GM12878 (cell line): ENCODE measurements around the gene MIEF1. TPM values are rescaled to one million over a fixed set of nuclear protein-coding genes. Genes with fewer than 3 reads are reported as not detected.

ENCODE experiments used
- ATAC-seq: fragments of 200-7000 bp; cut with Tn5 transposase; 3 replicates; pipeline ENCODE4 v1.9.1; 2020; ENCODE audit warnings: mild to moderate bottlenecking, moderate library complexity
- BruUV-seq: library from RNA; stranded (reverse); fragments of 400-500 nt; replicated peaks from 2 replicates; lab custom pipeline; 2021; lab: Mats Ljungman, UMichigan
- CTCF ChIA-PET: fragments of 300-600 bp; sonication (Branson Sonifier 250); formaldehyde crosslinking; extraction: SDS; loops from one replicate; lab custom pipeline; 2021; ENCODE audit warnings: inconsistent platforms; lab: Yijun Ruan, JAX
- POLR2A ChIA-PET: fragments of 350-600 bp; formaldehyde crosslinking; extraction: SDS; loops from one replicate; lab custom pipeline; 2021; ENCODE audit warnings: inconsistent platforms; lab: Charles Lee
- RAD21 ChIA-PET: fragments of 300-600 bp; sonication (Branson Sonifier 250); formaldehyde crosslinking; loops from one replicate; lab custom pipeline; 2023; ENCODE audit warnings: antibody characterized with exemption; ENCODE audit not compliant: unreplicated experiment; lab: Charles Lee
- SMC1A ChIA-PET: fragments of 300-600 bp; sonication (Branson Sonifier 250); formaldehyde crosslinking; loops from one replicate; lab custom pipeline; 2023; ENCODE audit not compliant: unreplicated experiment, uncharacterized antibody; lab: Charles Lee
- DNase-seq: peaks from one replicate; pipeline ENCODE4 v3.0.0-alpha.2; 2011; ENCODE audit warnings: low read depth, low spot score
- FAIRE-seq: peaks from 3 replicates; lab custom pipeline; 2011; peaks lifted over from hg19 to GRCh38; lab: Jason Lieb, UNC
- H2AFZ ChIP-seq: 2 replicates; pipeline ENCODE4 v1.6.0; 2011; ENCODE audit warnings: low read depth, low read length, control low read depth; ENCODE audit not compliant: control insufficient read depth
- H3K27ac ChIP-seq: 2 replicates; pipeline ENCODE4 v1.5.1; 2011; ENCODE audit warnings: control low read depth; ENCODE audit not compliant: control insufficient read depth, insufficient read depth
- H3K27me3 ChIP-seq, 2 experiments: replicated peaks in 1 of 2; 2 replicates each; pipeline versions ENCODE4 v1.6.0 to v1.6.1; 2011; ENCODE audit warnings: low read length in 1 of 2; ENCODE audit not compliant: control insufficient read depth in 2 of 2, insufficient read depth in 2 of 2
- H3K36me3 ChIP-seq, 2 experiments: 2 replicates each; pipeline ENCODE4 v1.5.1; 2011; ENCODE audit warnings: low read length in 1 of 2; ENCODE audit not compliant: control insufficient read depth in 2 of 2, insufficient read depth in 2 of 2
- H3K4me1 ChIP-seq: 2 replicates; pipeline ENCODE4 v1.6.1; 2011; ENCODE audit warnings: mild to moderate bottlenecking, low read length, moderate library complexity, mixed read lengths; ENCODE audit not compliant: control insufficient read depth, insufficient read depth
- H3K4me2 ChIP-seq: 2 replicates; pipeline ENCODE4 v1.6.0; 2011; ENCODE audit warnings: control low read depth; ENCODE audit not compliant: control insufficient read depth, insufficient read depth
- H3K4me3 ChIP-seq: fragments of 200-600 bp; sonication (generic); 2 replicates; pipeline ENCODE4 v1.5.1; 2016
- H3K79me2 ChIP-seq: 2 replicates; pipeline ENCODE4 v1.6.0; 2011; ENCODE audit warnings: low read length; ENCODE audit not compliant: control insufficient read depth, insufficient read depth
- H3K9ac ChIP-seq: 2 replicates; pipeline ENCODE4 v1.8.0; 2011; ENCODE audit warnings: low read length, control low read depth, mixed read lengths; ENCODE audit not compliant: control insufficient read depth, insufficient read depth
- H3K9me3 ChIP-seq: replicated peaks from 3 replicates; pipeline ENCODE4 v1.5.1; 2011; ENCODE audit warnings: mild to moderate bottlenecking, low read length; ENCODE audit not compliant: control insufficient read depth, insufficient read depth
- H4K20me1 ChIP-seq: 2 replicates; pipeline ENCODE4 v1.6.0; 2011; ENCODE audit not compliant: control insufficient read depth, insufficient read depth
- BCL11A ChIP-seq: IDR thresholded peaks from 2 replicates; pipeline ENCODE4 v1.6.1; 2011; ENCODE audit warnings: low read depth, low read length
- BMI1 ChIP-seq: fragments of 450-650 bp; IDR thresholded peaks from 2 replicates; pipeline ENCODE4 v1.6.1; 2016; ENCODE audit warnings: mild to moderate bottlenecking, moderate library complexity, borderline replicate concordance
- CEBPB ChIP-seq, 2 experiments: fragments of 150-350 bp in 1 of 2; IDR thresholded peaks; 2 replicates each; pipeline ENCODE4 v1.6.1; 2012 to 2014; ENCODE audit warnings: low read depth in 2 of 2, low read length in 2 of 2, borderline replicate concordance in 1 of 2, inconsistent platforms in 1 of 2
- CREB1 ChIP-seq: IDR thresholded peaks from 2 replicates; pipeline ENCODE4 v1.6.1; 2012; ENCODE audit warnings: low read depth, mild to moderate bottlenecking, inconsistent platforms
- HDGF ChIP-seq: fragments of 450-650 bp; IDR thresholded peaks from 2 replicates; pipeline ENCODE4 v1.6.1; 2016; ENCODE audit warnings: antibody characterized with exemption
- MTA3 ChIP-seq: IDR thresholded peaks from 2 replicates; pipeline ENCODE4 v1.6.1; 2012; ENCODE audit warnings: low read length, inconsistent platforms, borderline replicate concordance
- NR2C2 ChIP-seq: IDR thresholded peaks from 2 replicates; pipeline ENCODE4 v1.6.1; 2011; ENCODE audit warnings: borderline replicate concordance, low read depth; ENCODE audit not compliant: control insufficient read depth, insufficient read length
- RELA ChIP-seq: fragments of 450-650 bp; IDR thresholded peaks from 2 replicates; pipeline ENCODE4 v1.8.0; 2014; ENCODE audit warnings: borderline replicate concordance; ENCODE audit not compliant: partially characterized antibody
- SIX5 ChIP-seq: IDR thresholded peaks from 2 replicates; pipeline ENCODE4 v1.6.1; 2011; ENCODE audit warnings: mild to moderate bottlenecking, low read depth, low read length, moderate library complexity; ENCODE audit not compliant: severe bottlenecking
- SMARCA5 ChIP-seq: fragments of 450-650 bp; IDR thresholded peaks from 2 replicates; pipeline ENCODE4 v1.6.1; 2017; ENCODE audit warnings: mild to moderate bottlenecking
- ZBTB4 ChIP-seq: fragments of 450-650 bp; formaldehyde crosslinking; IDR thresholded peaks from 2 replicates; pipeline ENCODE4 v1.4.0; 2022; ENCODE audit warnings: mild to moderate bottlenecking, moderate library complexity
- ZNF207 ChIP-seq: fragments of 450-650 bp; IDR thresholded peaks from 2 replicates; pipeline ENCODE4 v1.6.1; 2014; ENCODE audit warnings: antibody characterized with exemption, mild to moderate bottlenecking, borderline replicate concordance
- WGBS: methylation state at CpG from one replicate; pipeline ENCODE4 v1.1.6; 2016; ENCODE audit warnings: low lambda C conversion rate; ENCODE audit not compliant: insufficient replicate concordance, insufficient coverage; ENCODE audit errors: missing lambda C conversion rate; 5-methylcytosine and 5-hydroxymethylcytosine counted together
- in situ Hi-C: fragments of 300-500 bp; cut with MboI; formaldehyde crosslinking; loops from 9 replicates; pipeline ENCODE4 v1.14.3; 2018; ENCODE audit warnings: mixed read lengths
- intact Hi-C: fragments of 100-400 bp; cut with micrococcal nuclease; formaldehyde crosslinking; loops from one replicate; pipeline ENCODE4 v1.14.2; 2022; ENCODE audit not compliant: unreplicated experiment
- polyA plus RNA-seq, 11 experiments: library from polyadenylated mRNA; depleted of rRNA in 4 of 11; unstranded in 6 of 11; stranded (reverse) in 5 of 11; fragments of >200 nt; fragmentation: Nextera tagmentation in 4 of 11; fragmentation: Illumina TruSeq in 1 of 11; extraction: Ambion mirVana in 4 of 11; extraction: Trizol in 1 of 11; gene quantifications; 1 replicate in 1 of 11; 2 replicates in 10 of 11; pipeline versions ENCODE4 v1.2.1 to v1.2.3, GENCODE V29; 2011 to 2016; ENCODE audit warnings: inconsistent platforms in 2 of 11, missing spikeins in 2 of 11, low read depth in 1 of 11
- total RNA-seq, 4 experiments: library from RNA; depleted of rRNA in 3 of 4; stranded (reverse); fragments of >200 nt in 3 of 4; fragmentation: Illumina TruSeq in 1 of 4; extraction: Trizol in 1 of 4; gene quantifications; 2 replicates each; pipeline versions ENCODE4 v1.2.1 to v1.2.3, GENCODE V29; 2013 to 2021
- TF ChIP-seq, protein P1 (sequence below): fragments of 450-650 bp; IDR thresholded peaks from 2 replicates; pipeline ENCODE4 v1.6.1; 2017; ENCODE audit warnings: borderline replicate concordance
- TF ChIP-seq, protein P2 (sequence below): fragments of 450-650 bp; IDR thresholded peaks from 2 replicates; pipeline ENCODE4 v1.6.1; 2017; ENCODE audit warnings: mild to moderate bottlenecking
- TF ChIP-seq, protein P3 (sequence below): IDR thresholded peaks from 2 replicates; pipeline ENCODE4 v1.6.1; 2012; ENCODE audit warnings: low read depth, low read length, improper control_type of control experiment

The MIEF1 gene
- total and polyA plus RNA-seq, 10 of the 15 experiments (the other 5 are each of a cell fraction or from before 2014, with no cell fraction given) = 12.4 to 52.3 (median 29.3) TPM

DNA sequence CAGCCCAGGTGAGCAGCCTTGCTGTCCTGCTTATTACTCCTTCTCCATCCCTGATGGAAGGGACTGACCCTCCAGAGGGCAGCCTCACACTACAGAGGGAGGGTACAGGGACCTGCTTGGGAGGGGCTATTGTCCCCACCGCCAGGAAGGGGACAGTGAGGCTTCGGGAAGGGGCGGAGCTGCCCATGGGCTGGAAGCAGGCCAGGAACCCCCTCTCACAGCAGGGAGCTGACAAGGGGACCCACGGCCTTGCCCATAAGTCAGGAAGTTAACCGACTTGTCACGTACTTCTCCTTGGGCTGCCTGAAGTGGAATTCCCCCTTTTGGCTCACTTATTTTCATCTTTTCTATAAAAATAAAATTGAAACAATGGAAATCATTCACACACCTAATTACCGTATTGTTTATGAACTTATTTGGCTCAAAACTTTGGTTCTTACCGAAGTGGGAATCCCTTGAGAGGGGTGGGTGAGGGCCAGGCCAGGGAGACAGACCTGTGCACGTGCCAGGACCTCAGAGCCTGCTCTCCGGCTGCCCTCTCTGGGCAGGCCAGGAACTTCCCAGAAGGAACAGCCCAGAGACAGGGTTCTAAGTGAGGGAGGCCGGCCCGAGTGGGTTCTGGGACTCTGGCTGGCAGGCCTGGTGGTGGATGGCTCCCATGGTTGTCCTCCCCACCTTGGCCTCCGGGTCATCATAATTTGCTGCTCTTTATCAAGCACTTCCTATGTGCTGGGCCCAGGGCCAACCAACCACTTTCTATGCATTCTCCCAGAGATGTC lies 39.5 kb upstream of the MIEF1 start:
- peak overlapping the region; percentile 25 for H3K9ac ChIP-seq
- ATAC-seq = peak; percentile 32
- peak overlapping the region; percentile 70 for H3K27ac ChIP-seq
- TF ChIP-seq HDGF (no peak), RELA (peak; percentile 36), BCL11A (no peak), BMI1 (no peak), NR2C2 (no peak), CREB1 (0 out of 2 replicates have a peak, but pooled peaks have one; percentile 7), SIX5 (no peak), MTA3 (no peak), SMARCA5 (peak; percentile 87), ZBTB4 (CRISPR knock-in tag) (no peak), CEBPB (IDR thresholded peaks at IDR 0.05; ENCODE audit: borderline replicate concordance in 1 of 2, low read depth in 2 of 2, low read length in 2 of 2) (no peak), ZNF207 (no peak)
- TF ChIP-seq, protein P1, sequence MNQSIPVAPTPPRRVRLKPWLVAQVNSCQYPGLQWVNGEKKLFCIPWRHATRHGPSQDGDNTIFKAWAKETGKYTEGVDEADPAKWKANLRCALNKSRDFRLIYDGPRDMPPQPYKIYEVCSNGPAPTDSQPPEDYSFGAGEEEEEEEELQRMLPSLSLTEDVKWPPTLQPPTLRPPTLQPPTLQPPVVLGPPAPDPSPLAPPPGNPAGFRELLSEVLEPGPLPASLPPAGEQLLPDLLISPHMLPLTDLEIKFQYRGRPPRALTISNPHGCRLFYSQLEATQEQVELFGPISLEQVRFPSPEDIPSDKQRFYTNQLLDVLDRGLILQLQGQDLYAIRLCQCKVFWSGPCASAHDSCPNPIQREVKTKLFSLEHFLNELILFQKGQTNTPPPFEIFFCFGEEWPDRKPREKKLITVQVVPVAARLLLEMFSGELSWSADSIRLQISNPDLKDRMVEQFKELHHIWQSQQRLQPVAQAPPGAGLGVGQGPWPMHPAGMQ = no peak
- TF ChIP-seq, protein P2, sequence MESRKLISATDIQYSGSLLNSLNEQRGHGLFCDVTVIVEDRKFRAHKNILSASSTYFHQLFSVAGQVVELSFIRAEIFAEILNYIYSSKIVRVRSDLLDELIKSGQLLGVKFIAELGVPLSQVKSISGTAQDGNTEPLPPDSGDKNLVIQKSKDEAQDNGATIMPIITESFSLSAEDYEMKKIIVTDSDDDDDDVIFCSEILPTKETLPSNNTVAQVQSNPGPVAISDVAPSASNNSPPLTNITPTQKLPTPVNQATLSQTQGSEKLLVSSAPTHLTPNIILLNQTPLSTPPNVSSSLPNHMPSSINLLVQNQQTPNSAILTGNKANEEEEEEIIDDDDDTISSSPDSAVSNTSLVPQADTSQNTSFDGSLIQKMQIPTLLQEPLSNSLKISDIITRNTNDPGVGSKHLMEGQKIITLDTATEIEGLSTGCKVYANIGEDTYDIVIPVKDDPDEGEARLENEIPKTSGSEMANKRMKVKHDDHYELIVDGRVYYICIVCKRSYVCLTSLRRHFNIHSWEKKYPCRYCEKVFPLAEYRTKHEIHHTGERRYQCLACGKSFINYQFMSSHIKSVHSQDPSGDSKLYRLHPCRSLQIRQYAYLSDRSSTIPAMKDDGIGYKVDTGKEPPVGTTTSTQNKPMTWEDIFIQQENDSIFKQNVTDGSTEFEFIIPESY = no peak
- TF ChIP-seq, protein P3, sequence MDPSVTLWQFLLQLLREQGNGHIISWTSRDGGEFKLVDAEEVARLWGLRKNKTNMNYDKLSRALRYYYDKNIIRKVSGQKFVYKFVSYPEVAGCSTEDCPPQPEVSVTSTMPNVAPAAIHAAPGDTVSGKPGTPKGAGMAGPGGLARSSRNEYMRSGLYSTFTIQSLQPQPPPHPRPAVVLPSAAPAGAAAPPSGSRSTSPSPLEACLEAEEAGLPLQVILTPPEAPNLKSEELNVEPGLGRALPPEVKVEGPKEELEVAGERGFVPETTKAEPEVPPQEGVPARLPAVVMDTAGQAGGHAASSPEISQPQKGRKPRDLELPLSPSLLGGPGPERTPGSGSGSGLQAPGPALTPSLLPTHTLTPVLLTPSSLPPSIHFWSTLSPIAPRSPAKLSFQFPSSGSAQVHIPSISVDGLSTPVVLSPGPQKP = no peak

More for the DNA sequence above, 39.5 kb upstream of the MIEF1 start:
- ChIA-PET RAD21 (interaction anchor here (1.0 to 5.7 kb wide), 5 partner anchors 8 to 48 kb away, joined by 3 to 57 read pairs (median 3); no protein-coding TSS in a partner anchor), POLR2A (interaction anchor here (0.7 to 3.0 kb wide), 6 partner anchors 9 to 145 kb away, joined by 3 to 22 read pairs (median 3); no protein-coding TSS in a partner anchor), SMC1A (interaction anchor here (0.8 to 5.9 kb wide), 7 partner anchors 9 to 58 kb away, joined by 3 to 50 read pairs (median 5); no protein-coding TSS in a partner anchor), CTCF (interaction anchor here (1.0 to 2.8 kb wide), 6 partner anchors 9 to 57 kb away, joined by 3 to 15 read pairs (median 4); partner anchors contain the start of gene ATF4)
- no peak overlapping the region; the same call in 1 of the 2 replicates for H2AFZ ChIP-seq
- 17% methylated on average over 13 of the region's 13 CpGs for WGBS
- no peaks in the 10 kb centered on the region for H4K20me1 ChIP-seq
- no peak overlapping the region; the same call in 1 of the 2 replicates for H3K4me3 ChIP-seq
- peaks cover 0 to 7% of the 10 kb centered on the region in 2 experiments; a peak in 2 of 4 replicates for H3K36me3 ChIP-seq
- DNase-seq (peak; percentile 62), FAIRE-seq (peak; percentile 44)
- peaks cover 85% of the 10 kb centered on the region for H3K79me2 ChIP-seq
- H3K4me2 ChIP-seq = peak overlapping the region; percentile 88
- H3K9me3 ChIP-seq = no peaks in the 10 kb centered on the region
- peaks cover 61% of the 10 kb centered on the region for H3K4me1 ChIP-seq
- no peaks in the 10 kb centered on the region for H3K27me3 ChIP-seq
- TSS peak; percentile 3 for BruUV-seq
- in situ Hi-C loops (no loop called here), intact Hi-C loops (no loop called here)
